SIG-M5 (cell line): ENCODE results near the gene SLC45A1.

ENCODE experiments used
- DNase-seq: peaks from one replicate; lab custom pipeline; 2025; lab: John Stamatoyannopoulos, UW

SLC45A1 gene

DNA sequence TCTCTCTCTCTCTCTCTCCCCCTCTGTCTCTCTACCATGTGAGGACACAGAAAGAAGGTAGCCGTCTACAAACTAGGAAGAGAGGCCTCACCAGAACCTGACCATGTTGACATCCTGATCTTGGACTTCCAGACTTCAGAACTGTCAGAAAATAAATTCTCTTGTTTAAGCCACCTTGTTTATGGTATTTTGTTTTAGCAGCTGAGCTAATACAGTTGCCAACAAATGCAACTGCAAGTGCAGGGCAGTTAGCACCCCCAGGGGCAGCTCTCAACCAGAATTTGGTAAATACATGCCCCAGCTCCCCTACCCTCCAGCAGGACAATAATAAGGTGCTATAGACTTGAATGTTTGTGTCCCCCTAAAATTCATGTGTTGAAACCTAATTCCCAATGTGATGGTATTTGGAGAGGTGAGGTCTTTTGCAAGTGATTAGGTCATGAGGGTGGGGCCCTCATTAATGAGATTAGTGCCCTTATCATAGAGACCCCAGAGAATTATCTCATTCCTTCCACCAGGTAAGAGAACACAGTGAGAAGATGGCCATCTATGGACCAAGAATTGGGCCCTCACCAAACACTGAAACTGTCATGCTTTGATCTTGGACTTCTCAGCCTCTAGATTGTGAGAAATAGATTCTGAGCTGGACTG is 6.7 kb upstream of the SLC45A1 start:
- DNase-seq: no peak

DNA sequence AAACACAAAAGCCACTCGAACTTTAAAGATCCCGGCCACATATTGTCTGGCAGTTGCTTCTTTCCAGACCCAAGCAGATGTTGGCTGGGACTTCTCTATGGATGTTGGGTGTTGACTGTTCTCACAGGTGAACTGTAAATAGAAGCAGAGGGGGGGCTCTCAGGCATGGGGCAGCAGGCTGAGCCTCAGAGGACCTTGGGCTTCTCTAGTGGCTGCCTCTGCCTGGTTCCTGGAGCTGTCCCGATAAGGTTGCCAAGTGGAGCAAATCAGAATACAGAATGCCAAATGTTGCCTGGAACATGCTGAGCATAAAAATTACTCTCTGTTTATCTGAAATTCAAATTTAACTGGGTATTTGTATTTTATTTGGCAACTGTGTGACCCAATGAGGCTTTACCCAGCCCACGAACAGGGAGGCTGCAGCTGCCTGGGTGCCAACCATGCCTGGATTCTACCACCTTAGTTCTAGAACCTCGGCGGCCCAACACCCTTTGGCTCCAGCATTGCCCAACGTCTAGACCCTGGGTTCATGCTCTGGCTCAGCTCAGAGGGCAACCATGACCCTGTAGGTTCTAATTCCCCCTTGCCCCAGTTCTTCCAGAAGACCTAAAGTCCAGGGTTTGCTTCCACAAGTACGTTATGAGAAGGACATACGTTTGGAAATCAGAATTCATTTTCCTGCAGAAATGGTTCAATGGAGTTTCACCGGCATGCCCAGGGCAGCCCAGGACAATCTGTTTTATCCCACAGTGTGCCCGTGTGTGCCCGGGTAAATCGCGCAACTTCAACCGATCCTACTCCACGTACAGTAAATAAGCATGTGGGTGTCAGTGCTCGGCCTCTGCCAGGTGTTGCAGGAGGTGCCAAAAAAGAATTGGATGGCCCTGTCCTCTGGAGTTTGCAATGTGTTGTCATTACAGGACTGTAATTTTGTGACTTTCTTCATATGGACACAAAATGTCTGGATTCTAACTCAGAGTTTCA is 5.4 kb upstream of the SLC45A1 start:
- no peak for DNase-seq

DNA sequence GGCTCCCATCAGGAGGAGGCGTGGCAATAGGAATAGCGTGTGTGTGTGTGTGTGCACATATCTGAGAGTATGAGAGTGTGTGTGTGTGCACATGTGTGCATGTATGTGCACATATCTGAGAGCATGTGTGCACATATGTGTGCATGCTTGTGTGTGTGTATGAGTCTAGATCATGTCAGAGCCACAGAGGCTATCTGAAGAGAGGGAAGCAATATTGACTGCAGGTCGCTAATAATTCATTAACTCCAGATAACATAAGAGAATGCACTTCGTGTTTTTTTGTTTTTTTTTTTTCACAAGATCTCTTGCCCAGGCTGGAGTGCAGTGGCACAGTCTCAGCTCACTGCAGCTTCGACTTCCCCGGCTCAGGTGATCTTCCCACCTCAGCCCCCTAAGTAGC is 4.7 kb upstream of the SLC45A1 start:
- no peak for DNase-seq

DNA sequence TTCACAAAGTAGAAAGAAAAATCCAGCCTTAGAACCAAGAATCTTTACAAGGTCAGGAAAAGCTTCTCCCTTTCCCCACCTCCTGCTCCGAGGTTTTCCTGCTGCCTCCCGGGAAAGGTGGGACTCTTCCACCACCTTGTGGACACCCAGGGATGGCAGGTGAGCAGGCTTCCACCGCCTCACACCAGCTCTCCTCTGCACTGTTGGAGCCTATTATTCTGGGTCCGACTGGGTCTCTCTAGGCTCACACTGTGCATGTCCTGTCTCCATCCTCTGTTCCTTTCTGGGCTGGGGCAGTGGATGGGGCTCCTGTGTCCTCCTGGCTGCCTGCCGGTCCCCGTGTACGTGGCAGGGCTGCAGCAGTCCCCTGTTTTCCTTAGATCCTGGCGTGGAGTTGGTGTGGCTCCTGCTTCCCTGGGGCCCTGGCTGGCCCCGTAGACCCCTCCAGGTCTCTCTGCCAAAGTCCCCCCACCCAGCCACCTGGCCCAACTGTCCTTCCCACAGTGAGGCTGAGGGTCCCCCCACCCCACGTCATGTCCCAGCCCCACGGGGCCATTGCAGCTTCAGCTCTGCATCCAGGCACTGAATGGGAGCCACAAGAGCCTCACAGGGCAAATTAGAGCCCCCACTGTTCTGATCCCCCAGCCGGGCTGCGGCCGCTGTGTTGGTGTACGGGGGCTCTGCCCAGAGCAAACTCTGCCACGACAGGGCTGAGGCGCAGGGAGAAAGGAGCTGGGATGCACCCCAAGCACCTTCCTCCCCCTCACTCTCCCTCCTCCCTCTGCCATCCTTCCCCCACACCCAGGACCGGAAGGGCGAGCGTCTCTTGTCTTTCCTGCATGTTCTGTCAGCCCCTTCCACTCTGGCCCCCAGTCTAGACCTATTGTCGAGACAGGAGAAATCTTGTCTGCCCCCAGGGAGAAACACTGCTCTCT is 3.3 kb upstream of the SLC45A1 start:
- no peak for DNase-seq

DNA sequence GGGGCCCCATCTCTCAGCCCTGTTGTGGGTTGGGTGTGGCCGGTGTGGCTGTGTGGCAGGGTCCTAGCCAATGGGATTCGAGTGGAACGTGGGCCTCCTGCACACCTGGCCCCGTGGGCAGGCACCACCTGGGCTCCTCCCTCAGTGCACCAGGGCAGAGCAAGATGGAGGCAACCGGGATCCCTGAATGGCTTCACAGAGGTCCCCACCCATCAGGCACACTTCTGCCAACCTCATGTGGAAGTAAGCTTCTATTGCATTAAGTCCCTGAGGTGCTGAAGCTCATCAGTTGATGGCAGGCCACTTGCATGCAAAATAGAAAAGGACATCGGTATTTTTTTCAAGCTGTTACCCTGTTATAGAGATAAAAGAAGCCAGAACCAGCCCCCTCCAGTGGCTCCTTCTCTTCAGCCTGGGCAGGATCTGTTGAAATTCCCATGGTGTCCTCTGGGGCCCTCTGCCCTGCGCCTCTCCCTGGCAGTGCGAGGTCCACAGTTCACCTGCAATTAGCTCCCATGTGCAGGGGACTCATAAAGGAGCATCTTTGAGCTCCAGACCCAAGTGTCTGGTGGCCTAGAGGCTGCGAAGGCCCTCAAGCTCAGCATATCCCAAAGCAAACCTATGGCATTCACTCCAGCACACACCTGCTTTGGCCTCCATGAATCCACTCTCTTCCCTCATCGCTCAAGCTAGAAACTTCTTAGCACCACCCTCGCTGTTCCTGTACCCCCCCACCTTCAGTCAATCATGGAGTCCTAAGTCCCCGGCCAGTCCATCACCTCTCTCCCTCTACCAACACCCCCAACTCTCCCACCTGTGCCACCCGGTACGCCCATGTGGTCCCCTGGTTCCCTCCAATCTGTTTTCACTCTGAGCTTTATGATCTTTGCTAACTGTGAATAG is 2.1 kb upstream of the SLC45A1 start:
- DNase-seq: no peak

DNA sequence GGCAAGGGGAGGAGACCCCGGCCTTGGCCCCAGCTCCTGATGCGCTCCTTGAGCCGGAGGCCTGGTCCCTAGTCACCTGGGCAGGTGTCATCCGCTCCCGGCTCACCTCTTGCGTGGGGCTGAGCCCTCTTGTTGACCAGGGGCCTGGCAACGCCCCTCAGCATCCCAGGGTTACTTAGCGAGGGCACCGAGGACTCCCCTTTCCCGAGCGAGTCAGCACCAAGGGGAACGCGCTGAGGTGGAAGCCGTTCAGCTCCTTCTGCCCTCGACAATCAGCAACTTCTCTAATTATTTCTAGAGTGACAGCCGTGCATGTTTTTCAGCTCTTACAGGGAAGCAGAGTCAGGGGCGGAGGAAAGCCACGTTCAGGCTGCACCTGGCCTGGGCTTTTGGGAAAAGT is 522 bp downstream of the SLC45A1 start:
- no peak for DNase-seq

DNA sequence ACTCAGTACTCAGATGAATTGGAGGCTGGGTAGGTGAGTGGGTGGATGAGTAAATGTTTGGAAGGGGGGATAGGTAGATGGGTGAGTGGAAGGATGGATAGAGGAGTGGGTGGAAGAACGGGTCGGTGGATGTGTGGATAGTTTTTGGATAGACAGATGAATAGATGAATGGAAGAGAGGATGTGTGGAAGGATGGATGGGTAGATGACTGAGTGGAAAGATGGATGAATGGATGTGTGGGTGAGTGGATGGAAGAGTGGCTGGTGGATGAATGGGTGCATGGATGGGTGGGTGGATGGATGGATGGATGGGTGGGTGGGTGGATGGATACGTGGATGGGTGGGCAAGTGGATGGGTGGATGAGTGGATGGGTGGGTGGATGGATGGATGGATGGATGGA is 3.7 kb downstream of the SLC45A1 start:
- DNase-seq: no peak

DNA sequence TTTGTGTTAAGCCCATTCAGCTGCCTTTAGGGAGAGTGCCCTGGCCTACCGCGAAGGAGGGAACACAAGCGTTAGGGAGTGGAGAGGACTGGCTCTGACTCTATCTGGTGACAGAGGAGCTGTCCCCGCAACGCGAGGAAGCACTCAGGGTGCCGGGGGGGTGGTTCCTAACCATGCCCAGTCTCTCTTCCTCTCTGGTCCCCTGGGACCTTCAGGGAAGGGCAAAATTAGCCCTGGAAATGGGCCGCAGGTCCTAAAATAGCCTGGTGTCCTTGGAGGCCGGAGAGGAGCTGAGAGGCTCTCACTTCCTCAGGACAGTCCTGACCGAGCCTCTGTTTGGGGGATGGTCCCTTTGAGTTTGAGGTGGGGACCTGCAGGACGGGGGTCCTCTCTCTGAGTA is 5.8 kb downstream of the SLC45A1 start:
- DNase-seq: no peak

DNA sequence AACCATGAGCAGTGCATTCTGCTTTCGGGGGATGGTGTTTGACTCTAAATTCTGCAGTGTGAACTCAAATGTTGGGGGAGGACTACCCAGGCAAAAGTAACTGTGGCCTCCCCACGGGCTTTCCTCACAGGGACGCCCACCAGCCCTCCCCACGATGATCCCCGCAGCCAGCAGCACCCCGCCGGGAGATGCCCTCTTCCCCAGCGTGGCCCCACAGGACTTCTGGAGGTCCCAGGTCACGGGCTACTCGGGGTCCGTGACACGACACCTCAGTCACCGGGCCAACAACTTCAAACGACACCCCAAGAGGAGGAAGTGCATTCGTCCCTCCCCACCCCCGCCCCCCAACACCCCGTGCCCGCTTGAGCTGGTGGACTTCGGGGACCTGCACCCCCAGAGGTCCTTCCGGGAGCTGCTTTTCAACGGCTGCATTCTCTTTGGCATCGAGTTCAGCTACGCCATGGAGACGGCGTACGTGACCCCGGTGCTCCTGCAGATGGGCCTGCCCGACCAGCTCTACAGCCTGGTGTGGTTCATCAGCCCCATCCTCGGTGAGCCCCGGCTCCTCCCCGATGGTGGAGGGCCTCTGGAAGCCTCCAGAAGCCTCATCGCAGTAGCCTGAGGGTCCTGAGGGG is 6.4 kb downstream of the SLC45A1 start:
- DNase-seq: no peak

DNA sequence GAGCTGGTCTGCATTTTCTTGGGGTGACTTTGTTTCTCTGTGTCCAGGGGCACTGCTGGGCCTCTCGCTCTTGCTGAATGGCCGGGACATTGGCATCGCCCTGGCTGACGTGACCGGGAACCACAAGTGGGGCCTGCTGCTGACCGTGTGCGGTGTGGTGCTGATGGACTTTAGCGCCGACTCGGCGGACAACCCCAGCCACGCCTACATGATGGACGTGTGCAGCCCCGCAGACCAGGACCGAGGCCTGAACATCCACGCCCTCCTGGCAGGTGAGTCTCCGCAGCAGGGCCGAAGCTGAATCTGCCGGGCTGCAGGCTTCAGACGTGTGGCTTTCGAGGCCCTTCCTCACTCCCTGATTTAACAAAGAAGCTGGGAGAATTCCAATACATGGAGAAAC is 7.9 kb downstream of the SLC45A1 start:
- DNase-seq: no peak

DNA sequence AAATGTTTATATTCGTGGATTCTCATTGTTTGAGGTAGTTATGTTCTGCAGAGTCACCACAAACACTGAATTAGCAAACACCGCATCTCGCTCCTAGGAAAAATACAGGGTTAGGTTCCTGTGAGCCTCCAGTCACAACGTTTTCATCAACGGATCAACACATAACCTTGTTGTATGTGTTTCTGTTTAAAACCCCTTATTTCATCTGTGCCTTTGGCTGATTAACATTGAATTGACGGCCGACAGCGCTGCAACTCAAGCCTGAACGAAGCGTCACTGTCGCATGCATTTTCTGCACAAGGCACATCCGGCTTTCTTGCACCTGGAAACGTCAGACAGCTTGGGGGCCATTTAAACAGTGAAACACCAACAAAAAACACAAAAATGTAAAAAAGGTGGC is 8.4 kb downstream of the SLC45A1 start:
- DNase-seq: no peak

DNA sequence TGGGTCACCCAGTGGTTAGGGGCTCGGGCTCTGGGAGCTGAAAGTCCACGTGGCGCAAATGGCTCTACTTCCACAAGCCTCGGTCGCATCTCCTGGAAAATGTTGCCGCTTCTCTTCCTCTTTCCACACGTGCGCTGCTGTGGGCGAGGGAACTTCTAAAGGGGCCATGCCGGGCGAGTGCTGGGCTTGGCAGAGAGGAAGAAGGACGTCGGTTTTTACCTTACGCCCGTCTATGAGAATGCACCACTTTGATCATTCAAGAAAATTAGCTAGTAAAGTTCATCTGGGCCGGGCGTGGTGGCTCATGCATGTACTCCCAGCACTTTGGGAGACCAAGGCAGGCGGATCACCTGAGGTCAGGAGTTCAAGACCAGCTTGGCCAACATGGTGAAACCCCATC is 10.4 kb downstream of the SLC45A1 start:
- DNase-seq: no peak

DNA sequence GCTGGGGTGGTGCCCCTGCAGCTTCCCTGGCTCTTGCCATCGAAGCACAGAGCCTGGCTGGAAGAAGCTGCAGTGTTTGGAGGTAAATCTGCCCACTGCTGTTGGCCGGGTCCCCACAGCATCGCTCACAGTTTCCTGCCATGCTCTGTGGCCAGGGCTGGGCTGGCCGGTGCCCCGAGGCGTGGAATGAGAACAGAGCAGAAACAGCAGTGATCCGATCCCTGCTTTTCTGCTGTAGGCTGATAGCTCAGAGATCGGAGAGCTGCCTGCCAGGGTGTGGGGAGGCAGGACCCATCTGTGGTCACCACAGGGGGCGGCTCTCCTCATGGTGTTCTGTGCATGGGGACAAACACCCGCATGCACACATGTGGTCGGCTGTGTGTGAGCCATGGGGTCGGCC is 11.5 kb downstream of the SLC45A1 start:
- no peak for DNase-seq

DNA sequence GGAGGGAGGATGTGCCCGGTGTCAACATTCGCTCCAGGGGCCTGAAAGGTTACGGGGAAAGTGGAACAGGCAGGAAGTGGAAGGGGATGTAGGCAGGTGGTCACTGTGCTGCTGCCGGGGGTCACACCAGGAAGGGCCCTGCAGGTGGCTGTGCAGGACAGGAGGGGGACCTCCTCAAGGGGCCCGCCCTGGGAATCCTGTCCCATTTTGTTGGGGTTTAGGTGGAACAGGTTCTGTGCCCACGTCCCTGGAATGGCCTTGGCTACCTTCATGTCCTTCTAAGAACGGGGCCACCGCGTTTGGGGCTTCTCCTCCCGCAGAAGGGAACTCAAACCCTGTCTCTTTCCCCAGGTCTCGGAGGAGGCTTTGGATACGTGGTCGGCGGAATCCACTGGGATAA is 11.9 kb downstream of the SLC45A1 start:
- no peak for DNase-seq

DNA sequence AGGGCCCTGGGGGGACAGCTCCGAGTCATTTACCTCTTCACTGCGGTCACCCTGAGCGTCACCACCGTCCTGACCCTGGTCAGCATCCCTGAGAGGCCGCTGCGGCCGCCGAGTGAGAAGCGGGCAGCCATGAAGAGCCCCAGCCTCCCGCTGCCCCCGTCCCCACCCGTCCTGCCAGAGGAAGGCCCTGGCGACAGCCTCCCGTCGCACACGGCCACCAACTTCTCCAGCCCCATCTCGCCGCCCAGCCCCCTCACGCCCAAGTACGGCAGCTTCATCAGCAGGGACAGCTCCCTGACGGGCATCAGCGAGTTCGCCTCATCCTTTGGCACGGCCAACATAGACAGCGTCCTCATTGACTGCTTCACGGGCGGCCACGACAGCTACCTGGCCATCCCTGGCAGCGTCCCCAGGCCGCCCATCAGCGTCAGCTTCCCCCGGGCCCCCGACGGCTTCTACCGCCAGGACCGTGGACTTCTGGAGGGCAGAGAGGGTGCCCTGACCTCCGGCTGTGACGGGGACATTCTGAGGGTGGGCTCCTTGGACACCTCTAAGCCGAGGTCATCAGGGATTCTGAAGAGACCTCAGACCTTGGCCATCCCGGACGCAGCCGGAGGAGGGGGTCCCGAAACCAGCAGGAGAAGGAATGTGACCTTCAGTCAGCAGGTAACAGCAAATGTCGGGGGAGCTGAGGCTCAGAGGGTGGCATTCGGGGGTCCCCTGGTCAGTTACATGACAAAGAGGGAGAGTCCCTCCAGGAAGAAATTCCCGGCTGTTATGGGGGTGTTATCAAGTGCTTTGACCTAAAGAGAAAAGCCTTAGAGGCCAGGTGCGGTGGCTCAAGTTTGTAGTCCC is 12.6 kb downstream of the SLC45A1 start:
- DNase-seq: no peak

DNA sequence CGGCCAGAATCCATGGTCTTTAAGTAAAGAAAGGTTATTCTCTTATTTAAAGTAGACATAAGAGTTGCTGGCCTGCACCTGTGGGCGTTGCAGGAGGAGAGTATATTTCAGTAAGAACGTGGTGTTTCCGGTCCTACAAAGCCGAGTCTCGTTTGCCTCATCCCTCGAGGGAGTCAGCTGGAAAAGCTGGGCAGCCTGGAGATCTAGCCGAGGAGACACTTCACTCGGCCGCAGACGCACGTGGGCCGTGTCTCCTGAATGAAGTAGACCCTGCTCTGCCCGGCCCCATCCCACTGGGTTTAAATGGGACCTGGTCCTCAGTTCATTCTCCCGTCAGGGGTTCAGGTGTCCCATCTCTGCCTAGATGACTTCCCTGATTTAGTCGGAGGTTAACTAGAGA is 14.9 kb downstream of the SLC45A1 start:
- DNase-seq: no peak

DNA sequence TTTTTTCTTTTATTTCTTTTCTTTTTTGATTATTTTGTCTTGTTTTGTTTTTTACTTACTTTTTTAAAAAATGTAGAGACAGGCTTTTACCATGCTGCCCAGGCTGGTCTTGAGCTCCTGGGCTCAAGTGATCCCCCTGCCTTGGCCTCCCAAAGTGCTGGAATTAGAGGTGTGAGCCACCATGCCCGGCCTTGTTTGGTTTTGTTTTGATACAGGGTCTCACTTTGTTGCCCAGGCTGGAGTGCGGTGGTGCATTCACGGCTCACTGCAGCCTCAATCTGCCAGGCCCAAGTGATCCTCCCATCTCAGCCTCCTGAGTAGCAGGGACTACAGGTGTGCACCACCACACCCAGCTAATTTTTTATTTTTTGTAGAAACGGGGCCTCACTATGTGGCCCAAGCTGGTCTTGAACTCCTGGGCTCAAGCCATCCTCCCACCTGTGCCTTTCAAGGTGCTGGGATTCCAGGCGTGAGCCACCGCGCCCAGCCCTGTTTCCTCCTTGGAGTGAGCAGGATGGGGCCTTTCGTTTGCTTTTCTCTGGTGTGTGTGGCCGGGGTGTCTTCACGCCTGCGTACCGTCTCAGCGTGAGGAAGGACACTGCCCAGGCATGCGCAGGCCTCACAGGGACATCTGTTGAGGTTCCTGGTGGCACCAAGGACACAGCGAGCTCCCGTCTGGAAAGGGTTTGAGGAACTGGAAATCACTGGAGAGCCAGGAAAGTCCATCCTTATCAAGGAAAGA is 15.5 kb downstream of the SLC45A1 start:
- no peak for DNase-seq

DNA sequence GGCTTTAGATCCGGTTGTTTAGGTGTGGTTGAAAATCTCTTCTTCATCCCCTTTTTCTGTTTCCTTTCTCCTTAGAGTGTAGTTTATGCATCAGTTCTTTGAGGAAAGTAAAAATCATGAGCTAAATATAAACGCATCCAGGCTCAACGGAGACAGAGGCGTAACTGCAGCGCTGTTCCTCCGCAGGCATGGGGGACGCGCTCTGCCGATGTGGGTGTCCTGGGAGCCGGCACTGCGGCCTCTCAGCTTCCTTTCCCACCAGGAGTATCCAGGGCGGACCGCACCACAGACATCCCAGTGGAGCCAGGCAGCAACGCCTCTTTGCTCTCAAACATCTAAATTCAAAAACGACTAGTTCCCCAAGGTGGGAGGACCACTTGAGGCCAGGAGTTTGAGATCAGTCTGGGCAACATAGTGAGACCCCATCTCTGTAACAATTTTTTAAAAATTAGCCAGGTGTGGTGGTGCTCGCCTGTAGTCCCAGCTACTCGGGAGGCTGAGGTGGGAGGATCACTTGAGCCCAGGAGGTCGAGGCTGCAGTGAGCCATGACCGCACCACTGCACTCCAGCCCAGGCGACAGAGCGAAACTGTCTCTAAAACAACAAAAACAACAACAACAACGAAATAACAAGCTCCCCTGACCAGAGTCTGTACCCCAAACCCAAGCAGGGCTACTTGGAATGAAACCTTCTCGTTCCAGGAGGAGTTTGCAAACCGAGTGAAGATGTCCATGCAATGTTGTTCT is 16.4 kb downstream of the SLC45A1 start:
- no peak for DNase-seq
